GM19438 (cell line): ENCODE results near the gene PHKB.
A peak's percentile ranks its signal among the peaks of the same experiment; 100 is the strongest.
"Not testable (repeated sequence)": the region's sequence is repeated elsewhere in the genome, so short reads cannot be mapped to it uniquely, and the experiment has no call there.

Experiments used
- ATAC-seq: cut with Tn5 transposase; IDR thresholded peaks from one replicate; pipeline ENCODE4 v1.9.1; 2021; ENCODE audit warnings: low read depth; ENCODE audit not compliant: unreplicated experiment

PHKB gene

GRCh38 chr16:47657977-47658376 lies 196.8 kb downstream of the PHKB start:
- ATAC-seq: no peak

DNA sequence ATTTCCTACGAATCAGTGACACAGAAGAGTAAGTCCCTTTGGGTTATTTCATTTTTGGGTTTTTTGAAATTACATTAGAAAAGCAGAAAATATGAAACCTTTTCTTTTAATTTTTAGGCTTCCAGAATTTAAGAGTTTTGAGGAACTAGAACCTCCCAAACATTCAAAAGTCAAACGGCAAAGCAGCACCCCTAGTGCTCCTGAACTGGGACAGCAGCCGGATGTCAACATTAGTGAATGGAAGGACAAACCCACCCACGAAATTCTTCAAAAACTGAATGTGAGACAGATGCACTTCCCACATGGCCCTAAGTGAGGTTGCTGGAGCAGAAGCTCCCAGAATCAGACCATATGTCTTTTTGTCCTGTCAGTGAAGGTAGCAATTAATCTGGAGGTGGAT lies 199.4 kb downstream of the PHKB start:
- no peak for ATAC-seq

GRCh38 chr16:47664653-47665325 lies 203.7 kb downstream of the PHKB start:
- ATAC-seq: no peak

GRCh38 chr16:47666434-47666833 lies 205.3 kb downstream of the PHKB start:
- ATAC-seq: no peak

- no peak for ATAC-seq
Observed at GRCh38 chr16:47667956-47668355, 206.8 kb downstream of the PHKB start.

DNA sequence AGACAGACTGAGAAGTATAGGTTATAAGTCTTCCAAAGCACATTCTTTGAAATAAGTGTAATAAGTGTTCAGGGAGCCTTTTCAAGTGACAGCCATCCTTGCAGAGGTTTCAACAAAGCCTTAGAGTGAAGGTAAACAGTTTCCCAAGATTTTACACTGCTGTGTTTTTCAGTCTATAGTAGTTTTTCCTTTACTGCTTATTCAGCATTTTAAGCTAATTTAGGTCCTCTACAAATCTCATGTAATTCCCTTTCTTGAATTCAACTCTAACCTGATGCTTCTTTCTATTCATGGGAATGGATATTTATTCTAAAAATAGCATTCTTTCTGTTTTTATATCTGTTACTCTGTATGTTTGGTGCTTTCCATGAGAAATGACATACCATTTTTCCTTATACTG lies 211.3 kb downstream of the PHKB start:
- no peak for ATAC-seq

DNA sequence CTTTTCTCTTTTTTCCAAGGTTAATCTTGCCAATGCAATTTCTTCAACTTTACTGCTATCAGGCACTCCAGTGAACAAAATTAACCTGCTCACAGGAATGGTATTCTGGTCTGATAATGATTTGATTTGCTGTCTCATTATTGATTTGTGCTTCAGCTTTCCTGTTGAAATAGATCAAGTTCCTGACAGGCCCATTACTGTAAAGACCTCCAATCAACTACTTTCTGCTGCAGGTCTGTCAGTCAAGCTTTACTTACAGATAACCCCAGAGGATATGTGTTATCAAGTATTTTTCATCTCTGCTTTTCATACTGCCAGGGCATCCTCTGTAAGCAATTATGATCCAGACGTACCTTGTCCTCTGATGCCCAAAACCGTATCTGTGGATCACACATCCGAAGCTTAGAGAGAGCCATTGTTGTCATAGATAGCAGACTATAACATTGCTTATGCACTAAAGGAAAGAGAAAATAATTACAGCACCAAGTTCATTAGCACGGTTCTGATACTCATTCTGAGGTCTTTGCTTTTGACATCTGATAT lies 215.6 kb downstream of the PHKB start:
- ATAC-seq: no peak

- not testable (repeated sequence) for ATAC-seq
Observed at GRCh38 chr16:47681571-47681970, 220.4 kb downstream of the PHKB start.

- ATAC-seq: no peak
Observed at GRCh38 chr16:47687694-47688093, 226.6 kb downstream of the PHKB start.

- ATAC-seq: no peak
Observed at GRCh38 chr16:47693226-47693625, 232.1 kb downstream of the PHKB start.

- ATAC-seq: no peak
Observed at GRCh38 chr16:47694543-47694942, 233.4 kb downstream of the PHKB start.

DNA sequence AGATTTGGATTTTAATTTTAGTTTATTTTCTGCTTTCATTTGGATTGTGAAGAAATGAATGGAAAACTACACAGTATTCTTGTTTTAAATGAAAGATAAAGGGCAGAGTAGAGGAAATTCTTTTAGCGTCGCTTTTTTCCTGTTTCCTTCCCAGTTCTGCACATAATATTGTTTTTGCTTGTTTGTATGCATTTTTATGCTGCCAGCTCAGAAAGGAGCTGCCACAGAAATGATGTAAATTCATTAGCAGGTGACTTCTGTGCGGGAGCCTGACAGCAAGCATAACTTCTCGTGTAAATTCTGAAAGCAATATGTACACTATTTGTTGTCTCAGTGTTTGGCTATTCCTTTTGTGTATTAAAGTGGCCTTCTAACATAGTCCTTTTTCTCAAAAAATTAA lies 234.6 kb downstream of the PHKB start:
- ATAC-seq: no peak

GRCh38 chr16:47697826-47698225 lies 236.7 kb downstream of the PHKB start:
- no peak for ATAC-seq

GRCh38 chr16:47699106-47699505 lies 238.0 kb downstream of the PHKB start:
- ATAC-seq: no peak

DNA sequence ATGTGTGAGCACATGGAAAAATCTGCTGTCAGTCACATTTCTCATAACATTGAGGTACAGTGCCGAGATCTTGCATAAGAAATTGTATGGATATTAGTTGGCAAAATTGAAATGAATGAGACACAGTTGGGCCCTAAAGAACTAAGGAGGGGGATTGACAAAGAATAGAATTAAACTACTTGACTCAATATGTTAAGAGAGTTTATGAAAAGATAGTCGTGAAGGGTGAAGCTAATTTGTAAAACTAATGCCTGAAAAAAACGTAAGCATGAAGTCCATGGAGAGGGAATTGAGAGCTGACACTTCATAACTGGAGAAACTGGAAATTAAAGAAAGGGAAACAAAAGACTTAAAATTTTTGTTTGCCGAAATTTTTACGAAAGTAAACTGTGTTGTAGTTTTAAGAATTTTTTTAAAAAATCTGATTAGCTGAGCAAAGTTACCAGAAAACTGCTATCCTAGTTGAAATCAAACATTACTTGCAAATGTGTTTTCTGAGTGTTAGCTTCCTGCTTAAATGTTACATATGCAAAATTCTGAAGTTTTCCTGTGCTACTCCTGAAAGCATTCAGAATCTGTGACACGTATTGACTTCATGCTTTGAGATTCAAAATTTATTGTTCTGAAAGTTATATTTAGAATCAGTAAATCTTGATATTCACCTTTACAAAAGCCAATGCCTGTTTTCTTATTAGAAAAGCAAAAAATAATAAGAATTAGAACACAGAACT lies 239.9 kb downstream of the PHKB start:
- no peak for ATAC-seq

DNA sequence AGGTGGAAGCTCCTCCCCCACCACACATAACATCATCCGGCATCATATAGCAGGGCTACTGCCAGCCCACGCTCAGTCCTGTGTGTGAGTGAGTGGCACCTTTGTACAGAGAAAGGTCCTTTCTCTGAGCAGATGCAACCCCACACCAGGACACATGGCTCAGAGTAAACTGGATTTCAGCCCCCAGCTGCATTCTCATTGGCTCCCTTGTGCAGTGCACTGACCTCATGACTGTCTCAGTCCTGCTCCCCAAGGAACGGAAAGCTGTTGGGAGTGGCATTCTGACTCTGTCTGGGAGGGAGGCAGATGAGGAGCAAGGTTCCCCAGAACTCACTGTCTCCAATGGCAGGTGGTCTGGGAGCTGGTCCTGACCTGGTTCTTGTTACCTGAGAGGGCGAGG lies 244.1 kb downstream of the PHKB start:
- no peak for ATAC-seq

DNA sequence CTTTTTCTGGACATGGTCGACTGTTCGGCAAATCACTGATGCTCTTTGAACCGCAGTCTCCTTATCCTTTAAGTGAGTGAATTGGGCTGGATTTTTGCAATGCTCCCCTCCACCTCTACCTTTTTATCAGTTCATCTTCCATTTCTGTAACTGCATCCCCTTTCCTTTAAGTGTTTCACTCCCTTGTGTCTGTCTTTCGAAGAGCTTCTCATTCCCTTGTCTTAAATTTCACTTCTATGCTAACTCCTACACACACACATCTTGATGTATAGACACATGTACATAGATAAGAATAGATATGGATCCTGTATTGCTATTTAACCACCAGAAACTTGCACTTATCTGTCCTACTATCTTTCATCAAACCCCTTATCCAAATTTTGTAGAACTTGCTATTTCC lies 250.7 kb downstream of the PHKB start:
- ATAC-seq: no peak

DNA sequence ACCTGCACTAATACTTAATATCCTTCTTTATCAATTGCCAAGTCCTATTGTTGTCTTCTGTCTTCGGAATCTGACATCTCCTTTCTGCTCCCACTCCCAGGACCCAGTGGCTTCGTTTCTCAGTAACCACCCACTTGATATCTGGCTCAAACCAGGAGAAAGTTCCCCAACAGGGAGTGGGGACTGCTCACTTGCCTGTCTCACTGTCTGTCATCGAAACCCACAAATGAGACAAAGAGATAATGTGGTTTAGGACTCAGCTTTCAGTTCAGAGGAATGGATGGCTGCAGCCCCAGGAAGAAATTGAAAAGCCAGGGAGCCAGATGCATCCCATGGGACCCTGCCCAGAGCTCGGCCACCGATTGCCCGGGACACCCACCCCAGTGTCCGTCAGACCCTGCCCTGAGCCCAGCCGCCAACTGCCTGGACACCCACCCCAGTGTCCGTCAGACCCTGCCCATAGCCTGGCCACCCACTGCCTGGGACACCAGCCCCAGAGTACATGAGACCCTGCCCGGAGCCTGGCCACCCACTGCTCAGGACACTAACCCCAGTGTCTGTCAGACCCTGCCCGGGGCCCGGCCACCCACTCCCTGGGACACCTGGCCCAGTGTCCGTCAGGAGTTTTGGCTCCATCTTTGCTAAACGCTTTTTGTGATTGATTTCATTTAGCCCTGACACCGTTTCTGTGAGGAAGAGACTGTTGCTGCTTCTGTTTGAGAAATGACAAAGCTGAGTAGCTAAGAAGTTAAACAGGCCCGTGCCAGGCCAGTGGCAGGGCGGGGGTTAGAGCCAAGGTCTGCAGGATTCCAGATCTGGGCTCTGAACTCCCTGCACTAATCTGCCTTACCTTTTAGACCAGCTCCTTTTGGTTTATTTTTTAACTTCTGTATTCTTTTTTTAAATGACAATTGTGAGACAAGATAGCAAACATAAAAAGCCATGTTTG lies 251.4 kb downstream of the PHKB start:
- ATAC-seq: no peak

GRCh38 chr16:47713225-47713595 lies 252.1 kb downstream of the PHKB start:
- ATAC-seq: peak; percentile 86

- ATAC-seq: no peak
Observed at GRCh38 chr16:47715442-47716083, 254.4 kb downstream of the PHKB start.

GRCh38 chr16:47716571-47716970 lies 255.4 kb downstream of the PHKB start:
- no peak for ATAC-seq
